Breast epithelium (tissue), 3 donors: ENCODE results near the gene CDC5L.

Experiments used
- CTCF ChIP-seq, 3 donors: fragments of 450-650 bp; IDR thresholded peaks; one replicate each; pipeline ENCODE4 v1.5.1; 2016 to 2017; ENCODE audit warnings: antibody characterized with exemption in 3 of 3, mild to moderate bottlenecking in 3 of 3, moderate library complexity in 3 of 3
- POLR2A ChIP-seq: fragments of 450-650 bp; IDR thresholded peaks from one replicate; pipeline ENCODE4 v1.6.1; 2016; ENCODE audit warnings: antibody characterized with exemption, mild to moderate bottlenecking, moderate library complexity

GRCh38 chr6:44373787-44374186 is 13.7 kb upstream of the CDC5L start:
- TF ChIP-seq CTCF (IDR thresholded peaks at IDR 0.05) (no peak), POLR2A (no peak)
